Activated CD4-positive, alpha-beta T cell treated with anti-CD3 and anti-CD28 coated beads for 36 hours (primary cell): ENCODE results near the gene LSAMP. TPM values are rescaled to one million over a fixed set of nuclear protein-coding genes. Genes with fewer than 3 reads are reported as not detected.

Experiments
- ATAC-seq: fragments of 200-7000 bp; cut with Tn5 transposase; one replicate; pipeline ENCODE4 v1.10.0; 2021; ENCODE audit warnings: mild to moderate bottlenecking, moderate library complexity
- CTCF ChIA-PET: fragments of 350-600 bp; sonication (Branson Sonifier 250); formaldehyde crosslinking; loops from one replicate; lab custom pipeline; 2021; ENCODE audit warnings: antibody characterized with exemption; lab: Charles Lee
- POLR2A ChIA-PET: fragments of 350-600 bp; sonication (Branson Sonifier 250); formaldehyde crosslinking; loops from one replicate; lab custom pipeline; 2021; ENCODE audit warnings: antibody characterized with exemption, inconsistent platforms; lab: Charles Lee
- DNase-seq: peaks from one replicate; pipeline ENCODE4 v3.0.0-alpha.2; 2020
- H3K27ac Mint-ChIP-seq: one replicate; pipeline ENCODE4 v1.8.0; 2021; ENCODE audit warnings: mixed read lengths
- H3K27me3 Mint-ChIP-seq: one replicate; pipeline ENCODE4 v1.8.0; 2021; ENCODE audit warnings: mixed read lengths
- H3K36me3 Mint-ChIP-seq: one replicate; pipeline ENCODE4 v1.8.0; 2021; ENCODE audit warnings: low read depth, mixed read lengths
- H3K4me1 Mint-ChIP-seq: one replicate; pipeline ENCODE4 v1.8.0; 2021; ENCODE audit warnings: mixed read lengths
- H3K4me3 Mint-ChIP-seq: one replicate; pipeline ENCODE4 v1.8.0; 2021; ENCODE audit warnings: mild to moderate bottlenecking, moderate library complexity, mixed read lengths
- H3K9me3 Mint-ChIP-seq: one replicate; pipeline ENCODE4 v1.8.0; 2021; ENCODE audit warnings: low read depth, mixed read lengths
- intact Hi-C, 2 experiments: fragments of 100-400 bp; cut with DNase I in 1 of 2; cut with micrococcal nuclease in 1 of 2; formaldehyde crosslinking; loops; one replicate each; pipeline versions ENCODE4 v1.14.2 to v1.15.1; 2022 to 2024; cut with DNase I, micrococcal nuclease
- total RNA-seq, 2 experiments: library from RNA; stranded (reverse); gene quantifications; one replicate each; pipeline ENCODE4 v1.2.3, GENCODE V29; 2021

The LSAMP gene
- total RNA-seq, 2 experiments from 2014 or later: not detected

GRCh38 chr3:115958526-115958925, 486.8 kb downstream of the LSAMP start:
- intact Hi-C loops: no loop called here
- H3K4me1 Mint-ChIP-seq: no peaks in the 10 kb centered on the region
- no peak for ATAC-seq
- DNase-seq: no peak
- peaks cover 2% of the 10 kb centered on the region for H3K27me3 Mint-ChIP-seq
- CTCF ChIA-PET: no interaction called here
- H3K9me3 Mint-ChIP-seq: no peaks in the 10 kb centered on the region
- H3K4me3 Mint-ChIP-seq: no peak overlapping the region
- no peak overlapping the region for H3K27ac Mint-ChIP-seq
- POLR2A ChIA-PET: no interaction called here
- H3K36me3 Mint-ChIP-seq: no peaks in the 10 kb centered on the region

- ChIA-PET POLR2A (no interaction called here), CTCF (no interaction called here)
- no peaks in the 10 kb centered on the region for H3K9me3 Mint-ChIP-seq
- intact Hi-C loops: no loop called here
- no peaks in the 10 kb centered on the region for H3K27me3 Mint-ChIP-seq
- H3K36me3 Mint-ChIP-seq: no peaks in the 10 kb centered on the region
- H3K4me1 Mint-ChIP-seq: no peaks in the 10 kb centered on the region
- no peak overlapping the region for H3K4me3 Mint-ChIP-seq
- no peak for DNase-seq
- no peak for ATAC-seq
- H3K27ac Mint-ChIP-seq: no peak overlapping the region
Observed at GRCh38 chr3:115947325-115947724, 498.0 kb downstream of the LSAMP start.

- H3K9me3 Mint-ChIP-seq: no peaks in the 10 kb centered on the region
- H3K4me1 Mint-ChIP-seq: no peaks in the 10 kb centered on the region
- no peak for DNase-seq
- no peak for ATAC-seq
- H3K36me3 Mint-ChIP-seq: no peaks in the 10 kb centered on the region
- H3K27ac Mint-ChIP-seq: no peak overlapping the region
- ChIA-PET CTCF (no interaction called here), POLR2A (no interaction called here)
- H3K27me3 Mint-ChIP-seq: no peaks in the 10 kb centered on the region
- intact Hi-C loops: no loop called here
- no peak overlapping the region for H3K4me3 Mint-ChIP-seq
Observed at GRCh38 chr3:115943579-115943978, 501.7 kb downstream of the LSAMP start.

- H3K4me3 Mint-ChIP-seq: no peak overlapping the region
- CTCF ChIA-PET: no interaction called here
- H3K27me3 Mint-ChIP-seq: peaks cover 4% of the 10 kb centered on the region
- intact Hi-C loops: no loop called here
- H3K9me3 Mint-ChIP-seq: no peaks in the 10 kb centered on the region
- ATAC-seq (no peak), DNase-seq (no peak)
- H3K4me1 Mint-ChIP-seq: no peaks in the 10 kb centered on the region
- no peak overlapping the region for H3K27ac Mint-ChIP-seq
- H3K36me3 Mint-ChIP-seq: no peaks in the 10 kb centered on the region
- POLR2A ChIA-PET: no interaction called here
Observed at GRCh38 chr3:115937054-115937453, 508.2 kb downstream of the LSAMP start.

- Mint-ChIP-seq H3K9me3 (no peaks in the 10 kb centered on the region), H3K27me3 (peaks cover 9% of the 10 kb centered on the region), H3K4me3 (no peak overlapping the region), H3K4me1 (no peaks in the 10 kb centered on the region), H3K36me3 (no peaks in the 10 kb centered on the region), H3K27ac (no peak overlapping the region)
- ChIA-PET CTCF (no interaction called here), POLR2A (no interaction called here)
- DNase-seq: no peak
- intact Hi-C loops: no loop called here
- no peak for ATAC-seq
Observed at GRCh38 chr3:115932807-115933206, 512.5 kb downstream of the LSAMP start.

GRCh38 chr3:115931581-115931980, 513.7 kb downstream of the LSAMP start:
- Mint-ChIP-seq H3K4me1 (no peaks in the 10 kb centered on the region), H3K27me3 (peaks cover 13% of the 10 kb centered on the region)

GRCh38 chr3:115930922-115931321, 514.4 kb downstream of the LSAMP start:
- ChIA-PET CTCF (interaction anchor here (1.2 kb wide), 1 partner anchor 12 kb away, joined by 5 read pairs; no protein-coding TSS in a partner anchor), POLR2A (no interaction called here)
- intact Hi-C loops: no loop called here
- DNase-seq (no peak), ATAC-seq (no peak)
- Mint-ChIP-seq H3K4me1 (no peaks in the 10 kb centered on the region), H3K27ac (no peak overlapping the region), H3K4me3 (no peak overlapping the region), H3K27me3 (peaks cover 15% of the 10 kb centered on the region), H3K9me3 (no peaks in the 10 kb centered on the region), H3K36me3 (no peaks in the 10 kb centered on the region)

More at GRCh38 chr3:115931581-115931980, 513.7 kb downstream of the LSAMP start:
- CTCF ChIA-PET: no interaction called here
- H3K36me3 Mint-ChIP-seq: no peaks in the 10 kb centered on the region
- no peak for DNase-seq
- H3K9me3 Mint-ChIP-seq: no peaks in the 10 kb centered on the region
- ATAC-seq: no peak
- no peak overlapping the region for H3K27ac Mint-ChIP-seq
- POLR2A ChIA-PET: no interaction called here
- no peak overlapping the region for H3K4me3 Mint-ChIP-seq
- intact Hi-C loops: no loop called here

GRCh38 chr3:115930168-115930567, 515.1 kb downstream of the LSAMP start:
- no peaks in the 10 kb centered on the region for H3K36me3 Mint-ChIP-seq
- no peaks in the 10 kb centered on the region for H3K4me1 Mint-ChIP-seq
- DNase-seq (no peak), ATAC-seq (no peak)
- no peak overlapping the region for H3K27ac Mint-ChIP-seq
- intact Hi-C loops: no loop called here
- ChIA-PET CTCF (interaction anchor here (1.2 kb wide), 1 partner anchor 11 kb away, joined by 5 read pairs; no protein-coding TSS in a partner anchor), POLR2A (no interaction called here)
- no peak overlapping the region for H3K4me3 Mint-ChIP-seq
- H3K27me3 Mint-ChIP-seq: peaks cover 15% of the 10 kb centered on the region
- no peaks in the 10 kb centered on the region for H3K9me3 Mint-ChIP-seq

- POLR2A ChIA-PET: interaction anchor here (0.7 kb wide), 1 partner anchor 64 kb away, joined by 3 read pairs; no protein-coding TSS in a partner anchor
- no peak overlapping the region for H3K27ac Mint-ChIP-seq
- intact Hi-C loops: no loop called here
- no peak overlapping the region for H3K4me3 Mint-ChIP-seq
- no peak for ATAC-seq
- H3K27me3 Mint-ChIP-seq: peaks cover 13% of the 10 kb centered on the region
- no peaks in the 10 kb centered on the region for H3K36me3 Mint-ChIP-seq
- H3K4me1 Mint-ChIP-seq: no peaks in the 10 kb centered on the region
- CTCF ChIA-PET: no interaction called here
- DNase-seq: no peak
- H3K9me3 Mint-ChIP-seq: no peaks in the 10 kb centered on the region
Observed at GRCh38 chr3:115928376-115928775, 516.9 kb downstream of the LSAMP start.

- no peaks in the 10 kb centered on the region for H3K36me3 Mint-ChIP-seq
- H3K27me3 Mint-ChIP-seq: peaks cover 11% of the 10 kb centered on the region
- CTCF ChIA-PET: no interaction called here
- no peaks in the 10 kb centered on the region for H3K9me3 Mint-ChIP-seq
- no peak for ATAC-seq
- intact Hi-C loops: no loop called here
- H3K27ac Mint-ChIP-seq: no peak overlapping the region
- POLR2A ChIA-PET: no interaction called here
- no peak overlapping the region for H3K4me3 Mint-ChIP-seq
- no peak for DNase-seq
- H3K4me1 Mint-ChIP-seq: no peaks in the 10 kb centered on the region
Observed at GRCh38 chr3:115927197-115927596, 518.1 kb downstream of the LSAMP start.

GRCh38 chr3:115922681-115923347, 522.5 kb downstream of the LSAMP start:
- CTCF ChIA-PET: interaction anchor here (0.7 to 2.1 kb wide), 2 partner anchors 12 to 990 kb away, joined by 3 to 7 read pairs; no protein-coding TSS in a partner anchor

GRCh38 chr3:115921711-115922110, 523.6 kb downstream of the LSAMP start:
- H3K36me3 Mint-ChIP-seq: no peaks in the 10 kb centered on the region
- H3K9me3 Mint-ChIP-seq: peaks cover 8% of the 10 kb centered on the region
- H3K4me3 Mint-ChIP-seq: no peak overlapping the region
- POLR2A ChIA-PET: no interaction called here
- no peaks in the 10 kb centered on the region for H3K4me1 Mint-ChIP-seq
- no peak for DNase-seq
- CTCF ChIA-PET: interaction anchor here (0.7 to 2.1 kb wide), 2 partner anchors 11 to 991 kb away, joined by 3 to 7 read pairs; no protein-coding TSS in a partner anchor
- H3K27me3 Mint-ChIP-seq: peaks cover 2% of the 10 kb centered on the region
- ATAC-seq: no peak
- H3K27ac Mint-ChIP-seq: no peak overlapping the region
- intact Hi-C loops: no loop called here

More at GRCh38 chr3:115922681-115923347, 522.5 kb downstream of the LSAMP start:
- intact Hi-C loops: no loop called here
- H3K4me3 Mint-ChIP-seq: no peak overlapping the region
- ATAC-seq: no peak
- H3K9me3 Mint-ChIP-seq: peaks cover 8% of the 10 kb centered on the region
- H3K27me3 Mint-ChIP-seq: peaks cover 6% of the 10 kb centered on the region
- POLR2A ChIA-PET: no interaction called here
- DNase-seq: no peak
- no peak overlapping the region for H3K27ac Mint-ChIP-seq
- H3K36me3 Mint-ChIP-seq: no peaks in the 10 kb centered on the region
- H3K4me1 Mint-ChIP-seq: no peaks in the 10 kb centered on the region
